Ectodermal cell (in vitro differentiated cells): ENCODE results near the gene LAMA2.
"Not testable (repeated sequence)": the region's sequence is repeated elsewhere in the genome, so short reads cannot be mapped to it uniquely, and the experiment has no call there.

Source experiments
- H3K27ac ChIP-seq: 2 replicates; pipeline ENCODE4 v1.7.0; 2013; ENCODE audit warnings: mild to moderate bottlenecking, low read depth, low read length; ENCODE audit not compliant: insufficient read depth, poor library complexity, severe bottlenecking
- H3K27me3 ChIP-seq: 2 replicates; pipeline ENCODE4 v1.7.0; 2013; ENCODE audit warnings: mild to moderate bottlenecking, low read length; ENCODE audit not compliant: insufficient read depth, control insufficient read depth, poor library complexity, severe bottlenecking
- H3K36me3 ChIP-seq: one replicate; pipeline ENCODE4 v1.7.0; 2013; ENCODE audit warnings: low read length; ENCODE audit not compliant: control insufficient read depth, insufficient read depth
- H3K4me1 ChIP-seq: one replicate; pipeline ENCODE4 v1.7.0; 2013; ENCODE audit warnings: low read length; ENCODE audit not compliant: control insufficient read depth, insufficient read depth
- H3K4me3 ChIP-seq: 2 replicates; pipeline ENCODE4 v1.7.0; 2013; ENCODE audit warnings: low read depth, low read length, control low read depth; ENCODE audit not compliant: insufficient read depth
- H3K9me3 ChIP-seq: 2 replicates; pipeline ENCODE4 v1.7.0; 2013; ENCODE audit warnings: mild to moderate bottlenecking, low read length, moderate library complexity; ENCODE audit not compliant: control insufficient read depth
- WGBS, 2 experiments: methylation state at CpG; one replicate each; pipeline ENCODE4 v1.1.7; 2013; ENCODE audit warnings: missing lambda C conversion rate in 2 of 2; 5-methylcytosine and 5-hydroxymethylcytosine counted together

LAMA2 gene

DNA sequence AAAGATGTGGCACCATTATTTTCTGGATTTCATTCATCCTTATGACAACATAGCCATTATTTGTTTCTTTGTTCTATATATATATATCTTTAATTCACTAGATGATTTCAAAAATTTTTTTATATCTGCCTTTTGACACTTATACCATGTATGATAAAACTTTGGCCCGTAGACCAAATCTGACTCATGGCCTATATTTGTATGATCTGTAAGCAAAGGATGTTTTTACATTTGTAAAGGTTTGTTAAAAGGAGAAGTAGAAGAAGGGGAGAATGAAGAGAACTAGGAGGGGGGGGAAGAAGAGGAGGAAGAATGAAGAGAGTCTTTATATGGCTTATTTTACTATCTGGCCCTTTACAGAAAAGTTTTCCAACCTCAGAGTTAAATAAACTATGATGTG, 279.7 kb downstream of the LAMA2 start:
- H3K9me3 ChIP-seq: no peaks in the 10 kb centered on the region
- H3K36me3 ChIP-seq: no peaks in the 10 kb centered on the region
- no peaks in the 10 kb centered on the region for H3K4me1 ChIP-seq
- no peaks in the 10 kb centered on the region for H3K27me3 ChIP-seq
- 100% methylated on average over 1 of the region's 1 CpG for WGBS, 2 experiments
- no peak overlapping the region for H3K4me3 ChIP-seq
- no peak overlapping the region for H3K27ac ChIP-seq

DNA sequence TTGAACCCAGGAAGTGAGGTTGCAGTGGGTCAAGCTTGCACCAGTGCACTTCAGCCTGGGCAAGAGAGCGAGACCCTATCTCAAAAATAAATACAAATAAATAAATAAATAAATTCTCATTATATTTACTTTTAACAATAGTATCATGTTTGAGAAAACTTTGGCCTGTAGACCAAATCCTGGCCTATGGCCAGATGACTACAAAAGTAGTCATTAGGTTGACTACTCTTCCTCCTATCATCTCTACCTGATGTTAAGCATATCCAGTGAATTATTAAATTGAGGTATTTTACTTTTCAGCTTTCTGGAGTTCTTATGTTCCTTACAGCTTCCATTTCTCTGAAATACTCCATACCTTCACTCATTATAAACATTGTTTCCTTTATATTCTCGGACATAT, 280.6 kb downstream of the LAMA2 start:
- no peaks in the 10 kb centered on the region for H3K36me3 ChIP-seq
- 97 to 99% methylated on average over 1 of the region's 2 CpGs for WGBS, 2 experiments
- no peaks in the 10 kb centered on the region for H3K9me3 ChIP-seq
- H3K27ac ChIP-seq: no peak overlapping the region
- H3K4me3 ChIP-seq: no peak overlapping the region
- no peaks in the 10 kb centered on the region for H3K27me3 ChIP-seq
- H3K4me1 ChIP-seq: no peaks in the 10 kb centered on the region

DNA sequence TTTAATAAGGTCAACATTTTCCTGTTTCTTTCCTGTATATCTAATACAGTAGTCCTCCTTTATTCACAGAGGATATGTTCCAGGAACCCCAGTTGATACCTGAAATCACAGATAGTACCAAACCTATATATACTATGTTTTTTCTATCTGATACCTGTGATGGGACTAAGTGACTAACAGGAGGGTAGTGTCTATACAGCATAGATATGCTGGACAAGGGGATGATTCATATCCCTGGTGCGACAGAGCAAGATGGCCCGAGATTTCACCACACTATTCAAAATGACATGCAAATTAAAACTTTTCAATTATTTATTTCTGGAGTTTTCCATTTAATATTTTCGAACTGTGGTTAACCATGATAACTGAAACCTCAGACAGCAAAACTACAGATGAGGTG, 281.1 kb downstream of the LAMA2 start:
- H3K4me3 ChIP-seq: no peak overlapping the region
- WGBS, 2 experiments: 92 to 94% methylated on average over 2 to 3 of the region's 3 CpGs
- H3K4me1 ChIP-seq: no peaks in the 10 kb centered on the region
- H3K27ac ChIP-seq: no peak overlapping the region
- no peaks in the 10 kb centered on the region for H3K36me3 ChIP-seq
- H3K27me3 ChIP-seq: no peaks in the 10 kb centered on the region
- H3K9me3 ChIP-seq: no peaks in the 10 kb centered on the region

DNA sequence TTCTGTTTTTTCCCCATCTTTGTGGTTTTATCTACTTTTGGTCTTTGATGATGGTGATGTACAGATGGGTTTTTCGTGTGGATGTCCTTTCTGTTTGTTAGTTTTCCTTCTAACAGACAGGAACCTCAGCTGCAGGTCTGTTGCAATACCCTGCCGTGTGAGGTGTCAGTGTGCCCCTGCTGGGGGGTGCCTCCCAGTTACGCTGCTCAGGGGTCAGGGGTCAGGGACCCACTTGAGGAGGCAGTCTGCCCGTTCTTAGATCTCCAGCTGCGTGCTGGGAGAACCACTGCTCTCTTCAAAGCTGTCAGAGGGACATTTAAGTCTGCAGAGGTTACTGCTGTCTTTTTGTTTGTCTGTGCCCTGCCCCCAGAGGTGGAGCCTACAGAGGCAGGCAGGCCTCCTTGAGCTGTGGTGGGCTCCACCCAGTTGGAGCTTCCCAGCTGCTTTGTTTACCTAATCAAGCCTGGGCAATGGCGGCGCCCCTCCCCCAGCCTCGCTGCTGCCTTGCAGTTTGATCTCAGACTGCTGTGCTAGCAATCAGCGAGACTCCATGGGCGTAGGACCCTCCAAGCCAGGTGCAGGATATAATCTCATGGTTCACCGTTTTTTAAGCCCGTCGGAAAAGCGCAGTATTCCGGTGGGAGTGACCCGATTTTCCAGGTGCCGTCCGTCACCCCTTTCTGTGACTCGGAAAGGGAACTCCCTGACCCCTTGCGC, 289.5 kb downstream of the LAMA2 start:
- H3K4me1 ChIP-seq, H3K27ac ChIP-seq, H3K9me3 ChIP-seq, H3K36me3 ChIP-seq, H3K4me3 ChIP-seq, H3K27me3 ChIP-seq: not testable (repeated sequence)
- WGBS, 2 experiments: 66 to 74% methylated on average over 20 of the region's 20 CpGs

DNA sequence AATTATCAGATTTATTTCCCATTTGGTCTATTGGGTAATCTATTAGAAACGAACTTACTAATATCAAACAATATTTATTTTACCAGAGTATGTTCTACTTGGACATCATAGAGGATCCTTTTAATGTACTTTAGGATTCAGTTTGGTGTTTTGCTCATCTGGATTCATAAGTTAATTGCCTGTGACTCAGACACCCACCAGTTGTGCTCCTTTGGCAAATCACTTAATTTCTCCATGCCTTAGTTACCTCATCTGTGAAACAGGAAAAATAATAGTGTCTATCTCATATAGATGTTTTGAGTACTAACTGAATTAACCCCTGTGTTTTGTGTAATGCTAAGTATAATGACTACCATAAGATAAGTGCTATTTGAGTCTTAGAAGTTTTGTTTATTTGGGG, 292.1 kb downstream of the LAMA2 start:
- Histone ChIP-seq H3K4me3 (no peak overlapping the region), H3K9me3 (no peaks in the 10 kb centered on the region), H3K27ac (no peak overlapping the region), H3K27me3 (no peaks in the 10 kb centered on the region), H3K36me3 (no peaks in the 10 kb centered on the region), H3K4me1 (no peaks in the 10 kb centered on the region)
- WGBS, 2 experiments: no CpG with 5 or more reads among the region's 1 CpG

DNA sequence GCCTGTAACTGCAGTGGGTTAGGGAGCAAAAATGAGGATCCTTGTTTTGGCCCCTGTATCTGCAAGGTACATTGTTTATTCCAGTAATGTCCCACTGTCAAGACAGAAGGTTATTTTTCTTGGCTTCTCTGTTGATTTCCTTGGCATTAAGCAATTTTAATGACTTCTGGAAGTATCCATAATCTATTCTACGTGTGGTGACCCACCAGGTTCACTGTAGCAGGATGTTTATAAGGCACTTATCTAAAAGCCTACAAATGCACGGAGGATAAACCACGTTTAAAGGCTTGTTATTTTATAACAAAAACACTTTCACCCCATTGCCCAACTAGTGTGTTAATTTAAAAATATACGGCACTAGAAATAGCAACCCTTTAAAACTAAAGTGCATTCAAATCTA, 294.9 kb downstream of the LAMA2 start:
- 93 to 97% methylated on average over 3 to 4 of the region's 4 CpGs for WGBS, 2 experiments
- Histone ChIP-seq H3K27me3 (no peaks in the 10 kb centered on the region), H3K27ac (no peak overlapping the region), H3K4me1 (no peaks in the 10 kb centered on the region), H3K9me3 (no peaks in the 10 kb centered on the region), H3K36me3 (no peaks in the 10 kb centered on the region), H3K4me3 (no peak overlapping the region)

DNA sequence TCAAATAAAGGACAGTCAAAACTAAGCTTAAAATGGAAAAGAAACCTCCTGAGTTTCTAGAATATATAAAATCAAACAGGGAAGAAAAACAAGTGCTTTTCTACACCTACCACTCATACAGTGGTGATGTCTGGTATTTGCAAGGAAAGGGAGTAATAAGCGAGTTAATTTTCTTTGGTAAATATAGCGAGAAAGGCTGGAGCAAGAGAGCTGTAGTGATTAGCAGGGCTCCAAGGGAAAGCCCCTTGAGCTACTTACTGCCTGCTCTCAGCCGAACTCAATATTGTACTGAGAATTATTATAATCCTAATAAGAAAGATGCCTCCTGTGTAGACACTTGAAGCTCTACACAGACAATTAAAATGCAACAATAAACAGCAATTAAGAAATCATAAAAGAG, 296.3 kb downstream of the LAMA2 start:
- H3K4me1 ChIP-seq: no peaks in the 10 kb centered on the region
- no peak overlapping the region for H3K27ac ChIP-seq
- H3K4me3 ChIP-seq: no peak overlapping the region
- H3K9me3 ChIP-seq: no peaks in the 10 kb centered on the region
- WGBS, 2 experiments: 87 to 96% methylated on average over 2 to 3 of the region's 3 CpGs
- H3K27me3 ChIP-seq: no peaks in the 10 kb centered on the region
- no peaks in the 10 kb centered on the region for H3K36me3 ChIP-seq

DNA sequence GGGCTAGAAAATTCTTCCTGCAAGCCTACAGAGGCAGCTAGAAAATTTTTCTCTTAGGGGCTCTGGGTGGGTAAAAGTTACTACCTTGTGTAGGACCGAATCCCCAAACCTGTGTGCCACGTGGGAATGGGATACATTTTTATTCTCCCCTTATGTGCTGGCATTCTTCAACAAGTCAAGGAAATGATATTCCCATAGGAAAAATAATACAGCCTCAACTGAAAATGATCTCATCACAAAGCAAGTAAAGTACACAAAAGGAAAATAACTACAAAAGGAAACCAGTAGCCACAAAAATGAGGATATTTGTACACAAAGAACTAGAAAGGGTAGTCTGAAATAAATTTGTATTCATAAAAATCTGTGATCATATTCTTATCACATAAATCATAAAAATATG, 298.1 kb downstream of the LAMA2 start:
- H3K4me3 ChIP-seq: no peak overlapping the region
- H3K27ac ChIP-seq: no peak overlapping the region
- no peaks in the 10 kb centered on the region for H3K36me3 ChIP-seq
- H3K9me3 ChIP-seq: no peaks in the 10 kb centered on the region
- no peaks in the 10 kb centered on the region for H3K27me3 ChIP-seq
- H3K4me1 ChIP-seq: no peaks in the 10 kb centered on the region
- WGBS, 2 experiments: 88 to 100% methylated on average over 2 of the region's 2 CpGs

DNA sequence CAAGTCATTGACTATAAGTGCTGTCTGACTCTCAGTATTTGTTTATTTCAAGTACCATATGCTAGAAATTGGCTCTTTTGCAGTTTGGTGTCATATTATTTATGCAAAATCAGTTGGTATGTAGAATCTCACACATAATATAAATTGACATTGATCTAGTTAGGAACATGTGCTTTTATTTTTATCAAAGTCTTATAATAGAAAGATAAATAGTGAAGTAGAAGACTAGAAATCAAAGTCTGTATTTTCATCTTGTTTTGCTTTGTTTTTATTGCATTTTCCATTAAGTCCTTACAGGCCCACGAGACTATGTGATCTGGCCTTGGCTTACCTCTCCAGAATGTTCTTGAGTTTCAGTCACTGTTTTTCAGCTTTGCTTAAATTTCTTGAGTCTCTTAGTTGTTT, 300.3 kb downstream of the LAMA2 start:
- Histone ChIP-seq H3K27me3 (no peaks in the 10 kb centered on the region), H3K27ac (no peak overlapping the region)
- 89 to 100% methylated on average over 1 of the region's 1 CpG for WGBS, 2 experiments

DNA sequence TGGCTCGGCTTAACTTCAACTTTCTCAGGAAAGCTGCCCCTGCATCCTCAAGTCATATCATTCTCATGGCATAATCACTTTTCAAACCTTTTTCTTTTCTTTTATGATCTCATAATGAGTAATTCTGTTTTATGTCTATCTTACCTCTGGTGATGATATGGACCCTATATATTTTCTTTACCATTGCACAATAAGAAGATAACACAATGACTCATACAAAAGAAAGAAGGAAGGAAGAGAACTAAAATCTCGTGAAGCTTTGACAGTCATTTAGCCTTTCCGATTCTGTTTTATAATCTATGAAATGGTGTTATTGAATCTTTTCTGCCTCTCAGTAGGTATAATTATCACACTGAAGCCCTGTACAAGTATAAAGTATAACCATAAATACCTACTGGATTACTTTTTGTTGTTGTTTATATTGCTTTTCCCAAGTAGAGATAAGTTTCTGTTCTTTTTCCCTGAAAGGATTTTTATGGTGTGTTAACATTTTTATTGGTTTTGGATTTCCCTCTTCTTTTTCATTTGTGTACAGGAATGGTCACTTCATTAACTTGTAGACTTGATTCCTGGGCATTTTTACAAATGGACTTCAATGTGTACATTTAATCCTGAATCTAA, 300.9 kb downstream of the LAMA2 start:
- H3K4me1 ChIP-seq: no peaks in the 10 kb centered on the region
- H3K9me3 ChIP-seq: no peaks in the 10 kb centered on the region
- no peaks in the 10 kb centered on the region for H3K36me3 ChIP-seq
- H3K27me3 ChIP-seq: no peaks in the 10 kb centered on the region
- no peak overlapping the region for H3K27ac ChIP-seq
- 93 to 96% methylated on average over 3 of the region's 3 CpGs for WGBS, 2 experiments
- H3K4me3 ChIP-seq: no peak overlapping the region

More for the DNA sequence above, 300.3 kb downstream of the LAMA2 start:
- Histone ChIP-seq H3K9me3 (no peaks in the 10 kb centered on the region), H3K36me3 (no peaks in the 10 kb centered on the region), H3K4me1 (no peaks in the 10 kb centered on the region), H3K4me3 (no peak overlapping the region)
